Medulla oblongata (tissue), 1 donor: ENCODE measurements around the gene REEP3.
A peak's percentile ranks its signal among the peaks of the same experiment; 100 is the strongest.

Experiments
- DNase-seq: peaks from one replicate; pipeline ENCODE4 v3.0.0-alpha.2; 2015; ENCODE audit errors: extremely low spot score

REEP3 gene

GRCh38 chr10:63506554-63506953 is 14.6 kb upstream of the REEP3 start:
- DNase-seq = no peak

GRCh38 chr10:63515002-63515763 is 6.0 kb upstream of the REEP3 start:
- DNase-seq = no peak

- no peak for DNase-seq
Observed at GRCh38 chr10:63516207-63516606, 5.0 kb upstream of the REEP3 start.

- no peak for DNase-seq
Observed at GRCh38 chr10:63518690-63519288, 2.4 kb upstream of the REEP3 start.

- peak; percentile 74 for DNase-seq
Observed at GRCh38 chr10:63521416-63522276, 445 bp downstream of the REEP3 start.

- peak; percentile 57 for DNase-seq
Observed at GRCh38 chr10:63522277-63522687, 1.1 kb downstream of the REEP3 start.

GRCh38 chr10:63522995-63523394 is 1.8 kb downstream of the REEP3 start:
- no peak for DNase-seq

- no peak for DNase-seq
Observed at GRCh38 chr10:63525021-63525420, 3.8 kb downstream of the REEP3 start.

GRCh38 chr10:63527401-63527800 is 6.2 kb downstream of the REEP3 start:
- DNase-seq = no peak

GRCh38 chr10:63528084-63528744 is 7.0 kb downstream of the REEP3 start:
- DNase-seq = no peak

- peak; percentile 26 for DNase-seq
Observed at GRCh38 chr10:63530409-63530808, 9.2 kb downstream of the REEP3 start.

GRCh38 chr10:63534723-63535122 is 13.5 kb downstream of the REEP3 start:
- no peak for DNase-seq

GRCh38 chr10:63536698-63537097 is 15.5 kb downstream of the REEP3 start:
- DNase-seq = no peak

GRCh38 chr10:63537536-63537935 is 16.3 kb downstream of the REEP3 start:
- DNase-seq = no peak

GRCh38 chr10:63539377-63539776 is 18.2 kb downstream of the REEP3 start:
- no peak for DNase-seq

GRCh38 chr10:63539994-63540393 is 18.8 kb downstream of the REEP3 start:
- DNase-seq = no peak

GRCh38 chr10:63542835-63543575 is 21.8 kb downstream of the REEP3 start:
- no peak for DNase-seq

GRCh38 chr10:63543576-63543962 is 22.4 kb downstream of the REEP3 start:
- DNase-seq = no peak

- no peak for DNase-seq
Observed at GRCh38 chr10:63544418-63544817, 23.2 kb downstream of the REEP3 start.

GRCh38 chr10:63547628-63548360 is 26.6 kb downstream of the REEP3 start:
- no peak for DNase-seq

GRCh38 chr10:63548860-63549259 is 27.7 kb downstream of the REEP3 start:
- DNase-seq = no peak
